GDM1 (cell line): ENCODE measurements around the gene SUFU.

ENCODE experiments used
- DNase-seq: peaks from one replicate; lab custom pipeline; 2025; lab: John Stamatoyannopoulos, UW

The SUFU gene

DNA sequence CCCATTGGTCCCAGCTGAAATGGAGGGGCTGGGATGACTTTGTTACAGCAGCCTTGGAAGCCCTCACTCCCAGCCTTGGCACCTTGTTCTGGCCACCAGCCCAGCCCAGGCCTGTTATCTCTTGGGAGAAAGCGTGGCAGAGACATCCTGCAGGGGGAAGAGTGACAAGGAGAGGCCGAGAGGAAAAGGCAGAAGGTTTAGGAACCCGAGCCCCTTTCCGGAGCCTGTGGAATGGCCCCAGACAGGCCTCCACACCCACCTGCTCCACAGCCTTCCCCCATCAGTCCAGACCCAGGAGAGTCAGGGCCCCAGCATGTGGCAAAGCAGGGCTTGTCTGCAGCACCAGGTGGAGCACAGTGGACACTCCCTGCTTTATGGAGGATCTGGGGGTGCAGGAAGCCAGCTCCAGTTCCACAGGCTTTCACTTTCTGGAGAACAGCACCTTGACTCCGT is 116.4 kb downstream of the SUFU start:
- DNase-seq = no peak

GRCh38 chr10:102620591-102621442 is 117.0 kb downstream of the SUFU start:
- no peak for DNase-seq

GRCh38 chr10:102621443-102622325 is 117.9 kb downstream of the SUFU start:
- DNase-seq = no peak

DNA sequence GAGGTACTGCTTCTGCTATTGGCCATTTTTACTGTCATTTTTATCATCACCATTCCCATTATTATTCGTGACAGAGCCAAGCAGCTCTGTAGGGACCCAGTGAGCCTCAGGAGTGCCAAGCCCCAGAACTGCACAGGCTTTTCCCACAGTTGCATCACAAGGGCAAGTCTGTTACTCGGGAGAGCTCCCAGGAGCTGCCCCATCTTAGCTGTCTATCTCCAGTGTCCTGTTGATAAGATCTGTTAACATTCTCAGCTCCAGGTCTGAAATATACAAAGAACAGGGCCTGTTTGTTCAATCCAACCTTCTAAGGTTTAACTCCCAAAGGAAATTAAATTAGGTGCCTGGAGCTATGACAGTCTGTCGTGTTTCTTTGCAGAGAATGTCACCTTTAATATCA is 120.3 kb downstream of the SUFU start:
- no peak for DNase-seq

DNA sequence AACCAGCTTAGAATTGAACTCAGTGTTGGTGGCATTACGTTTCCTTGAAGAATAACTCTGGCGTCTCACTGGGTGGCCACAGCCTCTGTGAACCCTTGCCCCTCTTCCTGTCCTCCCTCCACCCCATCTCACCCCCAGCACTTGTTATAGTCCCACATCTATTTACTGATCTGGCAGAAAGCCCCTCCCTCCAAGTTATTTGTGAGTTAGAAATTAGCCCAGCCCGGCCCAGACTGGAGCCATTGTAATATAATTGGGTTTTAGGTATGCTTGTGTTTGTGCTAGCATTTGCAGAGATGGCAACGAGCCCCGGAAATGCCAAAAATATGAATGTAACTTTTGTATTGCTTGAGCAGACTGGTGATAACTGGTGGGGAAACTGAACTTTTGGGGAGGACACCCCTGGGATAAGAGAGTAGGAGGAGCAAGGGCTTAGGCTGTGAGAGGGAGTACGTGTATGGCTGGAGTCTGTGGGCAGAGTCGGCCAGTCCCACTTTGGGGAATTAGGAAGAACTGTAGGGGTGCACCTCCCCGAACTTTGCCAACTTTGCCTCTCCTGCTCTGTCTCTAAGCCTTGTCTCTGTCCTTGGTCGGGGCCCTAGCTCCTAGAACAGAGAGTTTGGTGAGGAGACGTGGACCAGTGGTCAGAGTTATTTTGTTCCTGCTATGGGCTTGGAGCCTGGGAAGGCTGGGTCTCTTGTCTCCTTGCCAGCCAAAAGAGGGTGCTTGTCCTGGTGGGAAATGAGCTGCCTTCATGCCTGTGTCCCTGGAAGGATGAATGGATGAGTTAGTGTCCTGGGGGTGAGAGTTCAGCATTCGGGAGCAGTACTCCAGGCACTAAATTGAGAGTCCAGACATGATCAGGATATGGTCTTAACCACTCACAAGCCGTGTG is 121.2 kb downstream of the SUFU start:
- DNase-seq = no peak

DNA sequence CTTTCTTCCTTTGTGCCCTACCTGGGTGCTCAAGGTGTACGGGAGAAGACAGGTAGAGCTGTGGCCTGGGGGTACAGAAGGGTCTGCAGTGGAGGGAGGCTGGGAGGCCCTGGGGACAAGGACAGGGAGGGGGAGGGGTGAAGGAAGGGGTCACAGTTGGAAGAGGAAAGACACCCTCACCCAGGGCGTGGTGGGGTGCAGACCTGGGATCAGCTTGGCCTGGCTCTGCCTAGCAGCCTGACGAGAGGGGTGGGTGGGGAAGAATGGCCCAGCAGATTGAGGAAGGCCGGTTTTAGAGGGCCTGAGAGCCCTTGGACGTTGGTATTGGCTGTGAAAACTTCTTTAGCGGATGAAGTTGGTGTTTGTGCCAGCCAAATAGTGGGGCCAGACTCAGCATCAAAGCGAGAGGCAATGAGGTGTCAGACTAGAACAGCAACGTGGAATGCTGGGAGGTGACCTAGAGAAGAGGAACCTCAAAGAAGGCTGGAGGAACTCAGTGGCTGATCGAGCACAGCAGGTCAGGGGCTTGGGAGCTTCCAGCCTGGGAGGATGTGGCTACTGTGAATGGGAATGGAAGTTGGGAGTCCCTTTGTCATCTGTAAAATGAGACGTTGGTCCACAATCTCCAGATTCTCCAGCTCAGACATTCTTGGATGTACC is 122.4 kb downstream of the SUFU start:
- no peak for DNase-seq

DNA sequence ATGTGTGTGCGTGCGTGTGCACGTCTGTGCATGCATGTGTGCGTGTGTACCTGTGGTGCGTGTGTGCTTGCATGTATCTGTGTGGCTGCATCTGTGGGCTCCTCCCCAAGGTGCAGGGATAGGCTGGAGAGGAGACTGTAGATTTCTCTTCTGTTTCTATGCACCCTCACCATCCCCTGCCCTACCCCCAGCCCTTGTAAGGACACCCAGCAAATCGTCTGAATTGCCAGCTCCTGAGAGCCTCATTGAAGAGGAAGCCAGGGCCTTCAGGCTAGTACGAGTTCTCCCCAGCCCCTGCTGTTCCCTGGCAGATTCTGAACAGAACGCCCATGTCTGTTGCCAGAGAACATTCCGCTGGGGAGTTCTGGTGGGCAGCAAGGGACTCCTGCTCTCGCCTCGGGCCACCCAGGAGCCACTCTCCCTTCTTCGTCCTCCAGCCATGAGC is 123.5 kb downstream of the SUFU start:
- no peak for DNase-seq

- DNase-seq = no peak
These were observed 124.0 kb downstream of the SUFU start for GRCh38 chr10:102627736-102628293.

GRCh38 chr10:102628451-102628911 is 124.7 kb downstream of the SUFU start:
- DNase-seq = no peak

DNA sequence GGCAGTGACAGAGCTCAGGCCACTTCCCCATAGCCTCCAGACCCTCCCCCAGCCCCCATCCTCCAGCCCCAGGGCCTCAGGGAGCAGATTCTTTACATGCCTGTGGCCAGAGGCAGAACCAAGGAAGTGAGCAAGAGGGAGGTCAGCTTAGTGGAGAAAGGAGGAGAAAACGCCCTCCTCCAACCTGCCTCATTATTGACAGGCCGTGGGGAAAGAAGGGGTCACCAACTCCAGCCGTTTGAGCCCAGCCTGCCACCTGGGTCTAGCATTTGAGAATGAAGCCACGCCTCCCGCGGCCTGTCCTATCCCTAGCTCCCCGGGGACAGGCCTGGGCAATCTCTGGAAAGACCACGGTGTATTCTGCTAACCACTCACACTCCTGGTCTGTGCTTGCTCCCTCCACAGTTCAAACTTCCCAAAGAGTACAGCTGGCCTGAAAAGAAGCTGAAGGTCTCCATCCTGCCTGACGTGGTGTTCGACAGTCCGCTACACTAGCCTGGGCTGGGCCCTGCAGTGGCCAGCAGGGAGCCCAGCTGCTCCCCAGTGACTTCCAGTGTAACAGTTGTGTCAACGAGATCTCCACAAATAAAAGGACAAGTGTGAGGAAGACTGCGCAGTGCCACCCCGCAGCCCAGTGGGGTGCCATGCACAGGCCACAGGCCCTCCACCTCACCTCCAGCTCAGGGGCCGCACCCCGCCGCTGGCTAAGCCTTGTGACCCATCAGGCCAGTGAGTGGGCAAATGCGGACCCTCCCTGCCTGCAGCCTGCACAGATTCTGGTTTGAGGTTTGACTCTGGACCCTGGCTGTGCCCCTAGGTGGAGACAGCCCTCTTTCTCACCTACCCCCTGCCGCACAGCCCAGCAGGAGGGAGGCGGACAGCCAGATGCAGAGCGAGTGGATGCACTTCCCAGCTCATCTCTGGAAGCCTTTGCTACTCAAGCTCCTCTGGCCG is 126.2 kb downstream of the SUFU start:
- DNase-seq = no peak

- DNase-seq = no peak
These were observed 126.9 kb downstream of the SUFU start for GRCh38 chr10:102630663-102631062.

DNA sequence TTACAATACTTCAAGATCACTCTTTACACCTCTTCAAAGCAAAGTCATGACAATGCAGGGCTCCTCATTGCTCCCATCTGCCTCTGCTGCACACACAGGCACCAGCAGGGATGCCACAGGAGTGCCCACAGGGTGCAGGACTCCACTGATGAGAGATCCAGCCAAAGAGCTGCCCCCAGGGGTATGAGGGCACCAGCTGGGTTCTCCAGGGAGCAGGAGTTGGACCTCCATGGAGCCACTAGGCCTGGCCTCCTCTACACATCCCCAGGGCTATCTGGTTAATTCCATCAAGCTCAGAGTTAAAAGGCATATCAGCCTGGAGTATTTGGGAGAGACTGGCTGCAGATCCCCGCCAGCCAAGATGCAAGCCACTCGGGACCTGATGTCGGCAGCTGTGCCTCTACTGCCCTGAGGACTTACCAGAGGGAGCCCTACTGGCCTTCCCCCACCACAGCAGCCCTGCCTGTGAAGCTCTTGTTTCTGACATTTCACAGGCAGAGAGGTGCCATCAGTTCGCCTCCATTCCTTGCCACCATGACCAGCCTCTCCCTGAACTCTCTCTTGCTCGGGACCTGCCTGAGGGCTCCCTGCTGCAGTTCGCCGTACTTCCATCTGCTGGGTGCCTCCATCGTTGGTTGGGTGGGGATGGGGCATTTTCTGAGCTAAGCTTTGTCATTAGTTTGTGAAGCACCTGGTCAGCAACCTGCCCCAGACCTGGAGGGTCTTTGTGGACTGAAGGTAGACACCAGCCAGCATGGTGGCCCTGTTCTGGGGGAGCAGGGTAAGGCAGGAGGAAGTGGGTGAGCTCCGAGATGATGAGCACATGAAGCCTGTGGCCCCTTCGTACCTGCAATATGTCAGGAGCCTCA is 128.0 kb downstream of the SUFU start:
- no peak for DNase-seq

- DNase-seq = peak; percentile 68
These were observed 128.8 kb downstream of the SUFU start for GRCh38 chr10:102632394-102633111.

DNA sequence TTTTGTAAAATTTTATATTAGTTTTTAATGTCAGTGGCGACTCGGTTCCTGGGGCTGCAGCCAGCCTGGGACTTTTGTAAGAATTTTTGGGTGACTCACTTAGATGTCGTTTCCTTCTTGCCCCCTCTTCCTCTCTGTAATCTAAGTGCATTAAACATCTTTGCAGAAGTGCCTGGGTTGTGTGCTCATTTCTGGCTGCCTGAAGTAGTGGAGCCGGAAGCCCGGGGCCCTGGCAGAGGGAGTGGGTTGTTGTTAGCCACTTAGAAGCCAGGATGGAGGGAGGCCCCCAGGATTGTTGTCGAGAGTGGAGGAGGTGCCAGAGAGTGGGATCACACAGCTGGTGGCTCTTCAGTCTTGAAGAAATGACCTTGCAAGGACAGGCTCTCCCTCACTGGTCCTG is 129.5 kb downstream of the SUFU start:
- peak; percentile 82 for DNase-seq

DNA sequence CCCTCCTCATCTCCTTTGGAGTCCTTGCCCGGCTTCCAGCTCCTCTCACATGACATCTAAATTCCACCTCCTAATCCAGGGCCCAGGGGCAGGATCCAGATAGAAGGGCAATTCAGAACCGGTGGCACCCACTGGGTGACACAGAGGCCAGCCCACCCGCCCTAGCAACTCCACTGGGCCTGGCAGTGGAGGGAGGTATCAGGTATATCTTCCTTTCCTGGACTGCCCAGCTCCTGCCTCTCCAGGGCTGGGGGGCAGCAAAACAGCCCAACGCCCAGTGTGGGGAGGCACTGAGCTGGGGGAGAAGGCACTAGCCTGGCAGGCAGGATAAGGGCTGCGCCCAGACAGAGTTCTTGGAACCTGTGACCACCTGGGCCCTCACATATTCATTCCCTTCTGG is 130.1 kb downstream of the SUFU start:
- no peak for DNase-seq

DNA sequence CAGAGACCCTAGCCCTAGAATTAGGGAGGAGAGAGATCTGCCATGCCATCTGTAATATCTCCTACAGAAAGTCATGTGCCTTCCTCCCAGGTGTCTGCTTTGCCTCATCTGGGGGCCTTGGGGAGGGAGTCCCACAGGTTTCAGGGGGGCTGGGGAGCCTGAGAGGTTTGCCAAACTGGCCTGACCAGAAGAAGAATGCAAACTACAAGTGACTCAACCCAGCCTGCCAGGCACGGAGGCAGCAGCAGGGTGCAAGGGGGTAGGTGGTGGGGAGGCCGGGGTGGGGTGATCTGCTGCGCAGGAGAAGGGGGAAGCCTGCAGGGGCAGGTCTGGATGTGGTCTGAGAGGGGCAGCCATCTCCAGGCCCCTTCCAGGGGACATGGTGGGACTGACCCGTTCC is 130.9 kb downstream of the SUFU start:
- no peak for DNase-seq

DNA sequence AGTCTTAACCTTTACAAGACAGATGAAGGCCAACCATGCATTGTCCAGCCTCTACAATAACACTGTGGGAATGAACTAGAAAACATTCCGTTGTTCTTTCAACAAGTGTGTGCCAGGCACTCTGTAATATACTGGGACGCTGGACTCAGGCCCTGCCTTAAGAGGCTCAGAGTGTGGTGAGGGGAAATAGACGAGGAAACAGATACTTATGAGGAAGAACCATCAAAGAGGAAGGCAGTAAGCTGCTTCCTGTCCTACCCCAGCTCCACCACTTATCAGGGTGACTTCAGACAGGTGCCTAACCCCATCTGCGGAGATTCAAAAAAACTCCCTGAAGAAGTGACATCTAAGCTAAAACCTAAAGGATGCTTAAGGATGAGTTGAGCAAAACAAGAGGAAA is 131.6 kb downstream of the SUFU start:
- DNase-seq = peak; percentile 70

- DNase-seq = no peak
These were observed 135.8 kb downstream of the SUFU start for GRCh38 chr10:102639537-102639936.
